ENCODE results near the gene KLK11. TPM values are rescaled to one million over a fixed set of nuclear protein-coding genes. Genes with fewer than 3 reads are reported as not detected.

KLK11 gene
- total RNA-seq, 4 donors from 2014 or later, result 21.6 to 116 (median 34.0) TPM; not detected in 1

- DNase-seq (ENCODE audit: low spot score), result no peak
- ATAC-seq (ENCODE audit: low FRiP score), result no peak
- no peak for TF ChIP-seq CTCF (IDR thresholded peaks at IDR 0.05)
Measured at GRCh38 chr19:51044327-51044726, 17.9 kb upstream of the KLK11 start.

- TF ChIP-seq CTCF (IDR thresholded peaks at IDR 0.05), result no peak
- DNase-seq (ENCODE audit: low spot score) (no peak), ATAC-seq (ENCODE audit: low FRiP score) (no peak)
Measured at GRCh38 chr19:51043497-51043896, 17.1 kb upstream of the KLK11 start.

GRCh38 chr19:51040151-51040550 lies 13.7 kb upstream of the KLK11 start:
- DNase-seq (ENCODE audit: low spot score) (no peak), ATAC-seq (ENCODE audit: low FRiP score) (no peak)
- TF ChIP-seq CTCF (IDR thresholded peaks at IDR 0.05), result no peak

GRCh38 chr19:51036519-51036918 lies 10.1 kb upstream of the KLK11 start:
- TF ChIP-seq CTCF (IDR thresholded peaks at IDR 0.05), result no peak
- ATAC-seq (ENCODE audit: low FRiP score) (no peak), DNase-seq (ENCODE audit: low spot score) (no peak)

GRCh38 chr19:51034704-51035103 lies 8.3 kb upstream of the KLK11 start, which contains the start of gene KLK12:
KLK12 (minus strand) TSS chr19:51035002; CDS start chr19:51034621, 381 bp downstream.
- no peak for ATAC-seq (ENCODE audit: low FRiP score)
- DNase-seq (ENCODE audit: low spot score), result no peak

GRCh38 chr19:51031880-51032225 lies 5.4 kb upstream of the KLK11 start:
- TF ChIP-seq CTCF (IDR thresholded peaks at IDR 0.05), result no peak
- no peak for ATAC-seq (ENCODE audit: low FRiP score)
- DNase-seq (ENCODE audit: low spot score), result no peak

More at GRCh38 chr19:51034704-51035103, 8.3 kb upstream of the KLK11 start, which contains the start of gene KLK12:
- TF ChIP-seq CTCF (IDR thresholded peaks at IDR 0.05), result no peak

GRCh38 chr19:51031220-51031879 lies 4.9 kb upstream of the KLK11 start:
- DNase-seq (ENCODE audit: low spot score), result no peak
- TF ChIP-seq CTCF (IDR thresholded peaks at IDR 0.05), result no peak
- no peak for ATAC-seq (ENCODE audit: low FRiP score)

Measured in omental fat pad (tissue), 4 donors.